GM18498 (cell line): ENCODE results near the gene COBL.

ENCODE experiments used
- ATAC-seq: cut with Tn5 transposase; IDR thresholded peaks from one replicate; pipeline ENCODE4 v1.9.1; 2021; ENCODE audit warnings: mild to moderate bottlenecking, moderate library complexity; ENCODE audit not compliant: unreplicated experiment

Gene COBL

DNA sequence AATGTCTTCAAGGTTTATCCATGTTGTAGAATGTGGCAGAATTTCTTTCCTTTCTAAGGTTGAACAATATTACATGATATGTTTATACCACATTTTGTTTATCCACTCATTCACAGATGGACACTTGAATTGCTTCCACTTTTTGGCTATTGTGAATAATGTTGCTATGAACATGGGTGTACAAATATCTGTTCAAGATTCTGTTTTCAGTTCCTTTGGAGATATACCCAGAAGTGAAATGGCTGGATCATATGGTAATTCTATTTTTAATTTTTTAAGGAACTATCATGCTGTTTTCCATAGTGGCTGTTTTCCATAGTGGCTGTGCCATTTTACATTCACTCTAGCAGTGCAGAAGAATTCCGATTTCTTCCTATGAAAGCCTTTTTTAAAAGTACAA lies 339.2 kb downstream of the COBL start:
- no peak for ATAC-seq

DNA sequence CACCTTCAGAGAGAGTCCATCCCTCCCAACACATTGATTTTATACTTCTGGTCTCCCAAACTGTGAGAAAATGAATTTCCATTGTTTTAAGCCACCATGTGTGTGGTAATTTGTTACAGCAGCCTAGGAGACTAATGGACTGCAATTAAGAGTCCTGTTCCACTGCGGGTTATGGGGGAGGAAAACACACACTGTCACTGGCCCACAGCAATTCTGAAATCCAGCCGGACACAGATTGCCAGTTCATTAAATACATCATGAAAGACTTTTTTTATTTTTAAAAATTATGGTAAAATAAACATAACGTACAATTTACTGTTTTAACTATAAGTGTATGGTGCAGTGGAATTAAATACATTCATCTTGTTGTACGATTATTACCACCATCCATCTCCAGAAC lies 340.5 kb downstream of the COBL start:
- no peak for ATAC-seq

DNA sequence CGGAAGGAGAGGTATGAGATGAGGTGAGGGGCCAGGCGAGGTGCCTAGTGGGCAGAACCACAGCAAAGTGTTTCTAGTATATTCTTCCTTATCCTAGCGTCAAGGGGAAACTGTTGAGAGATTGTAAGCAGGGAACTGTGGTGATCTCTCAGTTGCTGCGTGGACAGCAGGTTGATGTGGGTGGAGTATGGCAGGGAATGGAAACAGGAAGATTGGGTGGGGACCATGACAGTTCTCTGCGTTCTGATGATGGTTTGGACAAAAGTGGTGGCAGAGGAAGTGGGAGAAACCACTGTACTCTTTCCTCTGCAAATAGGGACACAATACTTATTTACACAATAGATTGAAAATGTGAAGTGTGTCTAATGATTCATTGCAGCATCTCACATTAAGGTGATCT lies 342.4 kb downstream of the COBL start:
- no peak for ATAC-seq

DNA sequence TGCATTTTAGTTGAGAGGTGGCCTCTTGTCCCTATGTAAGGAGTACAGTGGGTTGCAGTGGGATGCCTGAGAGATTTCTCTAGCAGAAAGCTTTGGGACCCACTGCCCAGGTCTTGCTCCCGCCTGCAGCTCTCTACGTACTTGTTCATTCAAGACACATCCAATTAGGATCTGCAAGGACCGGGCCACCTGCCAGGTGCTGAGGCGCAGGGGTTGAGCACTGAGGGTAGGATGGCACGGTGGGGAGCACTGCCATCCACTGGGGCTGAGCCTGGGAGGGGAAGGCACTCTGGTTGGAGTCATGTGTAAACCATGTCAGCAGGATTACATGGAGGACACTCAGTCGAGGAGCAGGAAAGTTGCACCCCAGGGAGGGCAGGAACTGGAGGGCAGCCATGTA lies 342.8 kb downstream of the COBL start:
- ATAC-seq, result no peak

DNA sequence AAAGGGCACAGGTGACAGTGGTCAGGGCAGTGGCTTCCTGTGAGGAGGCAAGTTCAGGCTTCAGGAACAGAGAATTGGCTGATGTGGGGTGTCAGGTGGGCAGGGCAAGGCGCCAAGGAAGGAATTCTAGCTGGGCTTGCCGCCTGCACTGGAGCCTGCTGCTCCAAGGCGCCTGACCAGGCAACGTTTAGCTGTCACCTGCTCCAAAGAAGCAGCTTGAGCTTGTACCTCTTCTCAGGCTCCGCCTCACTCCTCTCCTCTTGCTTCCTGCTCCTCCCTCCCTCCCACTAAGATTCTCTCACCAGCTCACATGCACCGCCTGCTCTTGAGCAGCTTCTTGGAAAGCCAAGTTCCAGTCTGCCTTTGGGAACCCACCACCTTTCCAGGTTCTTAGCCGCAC lies 346.5 kb downstream of the COBL start:
- ATAC-seq, result no peak
